NCI-H446 treated with DMSO at 0.1 percent for 48 hours (cell line): ENCODE results near the gene ZNF219.

Experiments
- DNase-seq: peaks from one replicate; lab custom pipeline; 2025; lab: John Stamatoyannopoulos, UW

The ZNF219 gene

DNA sequence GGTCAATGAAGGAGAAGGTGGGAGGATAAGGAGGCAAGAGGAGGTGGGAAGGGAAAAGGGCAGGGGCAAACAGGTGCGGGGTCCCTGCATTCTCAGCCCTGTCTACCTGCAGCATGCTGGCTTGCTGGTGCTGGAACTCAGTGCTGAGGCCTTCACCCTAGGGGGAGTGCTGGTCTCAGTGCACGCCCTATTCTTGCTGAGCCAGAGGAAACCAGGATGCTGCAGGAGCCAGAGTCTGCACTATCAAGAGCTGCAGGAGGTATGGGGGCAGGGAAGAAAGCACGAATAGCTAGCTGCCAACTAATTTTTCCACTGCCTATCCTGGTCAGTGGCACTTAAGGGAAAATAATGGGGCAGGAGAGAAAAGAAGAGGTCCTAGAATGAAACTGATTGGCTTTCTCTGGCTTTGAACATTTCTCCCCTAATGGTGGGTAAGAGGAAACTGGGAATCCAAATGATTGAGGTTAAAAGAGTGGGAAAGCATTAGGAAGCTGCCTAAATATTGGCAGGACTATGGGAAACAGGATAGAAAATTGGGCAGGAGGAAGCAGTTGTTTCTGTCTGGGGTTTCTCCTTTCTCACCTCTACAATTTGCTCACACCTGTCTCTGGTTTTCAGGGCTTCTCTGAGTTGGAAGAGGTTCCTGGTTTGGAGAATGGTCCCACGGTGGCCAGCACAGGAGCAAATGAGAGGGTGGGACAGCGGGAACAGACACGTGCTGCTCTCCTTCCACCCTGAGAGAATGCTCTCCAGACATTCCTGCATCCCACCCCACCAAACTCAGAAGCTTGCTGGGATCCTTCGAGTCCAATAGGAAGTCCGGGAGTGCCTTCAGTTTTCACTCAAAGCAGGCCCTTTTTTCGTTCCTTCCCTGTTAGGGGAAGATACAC is 4.3 kb upstream of the ZNF219 start:
- DNase-seq: no peak

GRCh38 chr14:21101802-21102413 is 3.5 kb upstream of the ZNF219 start:
- no peak for DNase-seq

GRCh38 chr14:21100931-21101330 is 2.5 kb upstream of the ZNF219 start, which contains the start of gene TMEM253:
Gene TMEM253, plus strand, starts transcription at chr14:21101066. Its CDS starts 278 bp downstream, at chr14:21101344.
- no peak for DNase-seq

DNA sequence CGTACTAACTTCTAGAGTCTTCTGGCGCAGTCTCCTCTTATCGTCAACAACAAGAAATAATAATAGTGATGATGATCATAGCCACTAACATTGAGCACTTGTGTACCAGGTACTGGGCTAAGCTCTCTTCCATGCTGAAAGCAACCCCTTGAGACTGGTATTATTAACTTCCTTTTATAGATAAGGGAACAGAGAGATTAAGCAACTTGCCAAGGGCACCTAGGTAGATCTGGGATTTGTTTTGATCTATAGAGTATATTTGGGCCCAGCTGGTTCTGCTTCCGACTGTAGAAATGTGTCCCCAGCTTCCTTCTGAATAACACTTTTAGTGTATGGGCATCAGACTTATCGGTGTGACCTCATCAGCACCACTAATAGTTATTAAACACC is 1.1 kb upstream of the ZNF219 start:
- DNase-seq: no peak

DNA sequence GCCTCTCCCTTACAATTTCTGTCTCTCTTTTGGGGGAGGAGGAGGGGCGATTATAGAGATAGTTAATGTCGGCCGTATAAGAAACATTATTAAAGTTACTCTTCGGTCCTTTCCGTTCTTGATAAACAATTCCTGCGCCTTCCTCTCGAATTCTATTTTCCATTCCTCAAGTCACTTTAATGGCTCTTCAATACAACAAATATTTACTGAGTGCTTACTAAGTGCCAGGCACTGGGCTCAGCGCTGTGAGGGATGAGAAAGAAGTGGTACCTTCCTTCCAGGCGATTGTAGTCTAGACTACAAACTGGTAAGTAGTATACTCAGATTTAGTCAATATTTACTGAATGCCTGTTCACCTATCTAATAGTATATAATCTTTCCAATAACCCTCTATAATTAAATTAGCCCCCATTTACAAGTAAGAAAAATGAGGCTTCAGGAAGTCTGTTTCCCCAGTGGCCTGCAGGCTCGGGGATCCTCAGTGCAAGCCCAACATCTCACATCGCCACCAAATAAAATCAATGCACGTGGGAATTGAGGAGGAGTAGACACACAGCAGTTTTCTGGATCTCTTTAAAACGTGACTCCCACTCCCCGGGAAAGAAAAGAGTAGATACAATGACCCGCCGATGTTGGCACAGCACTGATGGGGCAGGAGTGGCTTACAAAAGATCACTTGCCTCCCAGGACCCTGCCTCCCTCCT is 589 bp upstream of the ZNF219 start:
- no peak for DNase-seq

GRCh38 chr14:21097636-21098075 is 799 bp downstream of the ZNF219 start:
- no peak for DNase-seq

DNA sequence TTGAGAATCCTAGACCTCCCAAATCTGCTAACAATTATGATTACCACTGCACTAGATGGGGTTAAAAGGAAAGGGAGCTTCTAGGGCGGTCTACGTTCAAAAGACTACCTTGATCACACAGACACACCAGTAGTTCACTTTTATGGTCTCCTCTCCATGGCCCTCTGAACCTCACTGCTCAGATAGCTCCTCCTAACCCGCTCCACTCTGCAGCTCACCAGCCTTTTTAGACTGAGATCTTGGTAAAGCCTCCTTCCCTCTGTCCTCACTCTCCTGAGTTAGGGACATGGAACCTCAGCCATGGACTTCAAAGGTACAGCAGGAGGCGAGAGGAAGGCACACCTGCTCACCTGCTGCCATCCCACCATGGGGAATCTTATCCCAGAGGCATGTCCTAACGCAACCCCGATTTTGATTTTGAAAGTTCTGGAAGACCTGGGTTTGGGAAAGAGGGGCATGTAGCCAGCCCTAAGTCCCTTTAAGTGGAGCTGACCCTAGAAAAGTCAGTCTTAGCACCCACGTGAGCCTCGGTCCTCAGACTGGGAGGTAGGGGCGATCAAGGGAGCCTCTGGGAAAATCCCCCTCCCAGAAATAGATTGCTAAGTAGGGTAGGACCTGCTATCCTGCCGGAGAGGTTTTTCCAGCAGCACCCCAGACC is 1.3 kb downstream of the ZNF219 start:
- DNase-seq: no peak

DNA sequence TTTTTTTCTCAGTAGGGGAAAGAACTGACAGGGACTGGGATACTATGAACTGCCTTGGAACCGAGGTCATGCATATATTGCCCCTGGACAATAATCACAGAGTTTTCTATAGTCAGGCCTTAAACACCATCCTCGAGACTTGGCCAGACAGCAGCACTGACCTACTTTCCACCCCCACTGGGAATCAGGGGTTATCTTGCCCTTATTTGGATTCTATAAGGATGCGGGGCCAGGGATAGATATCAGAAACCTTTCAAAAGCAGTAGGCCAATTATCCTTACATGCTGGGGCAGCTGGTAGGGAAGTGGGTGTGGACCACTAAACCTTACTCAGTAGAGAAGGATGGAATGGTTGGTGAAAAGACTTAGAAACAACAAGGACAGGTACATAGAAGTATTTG is 2.0 kb downstream of the ZNF219 start:
- DNase-seq: no peak

- DNase-seq: peak; percentile 84
These were observed 2.8 kb downstream of the ZNF219 start for GRCh38 chr14:21095430-21096205.

GRCh38 chr14:21093769-21094681 is 4.4 kb downstream of the ZNF219 start:
- peak; percentile 49 for DNase-seq

DNA sequence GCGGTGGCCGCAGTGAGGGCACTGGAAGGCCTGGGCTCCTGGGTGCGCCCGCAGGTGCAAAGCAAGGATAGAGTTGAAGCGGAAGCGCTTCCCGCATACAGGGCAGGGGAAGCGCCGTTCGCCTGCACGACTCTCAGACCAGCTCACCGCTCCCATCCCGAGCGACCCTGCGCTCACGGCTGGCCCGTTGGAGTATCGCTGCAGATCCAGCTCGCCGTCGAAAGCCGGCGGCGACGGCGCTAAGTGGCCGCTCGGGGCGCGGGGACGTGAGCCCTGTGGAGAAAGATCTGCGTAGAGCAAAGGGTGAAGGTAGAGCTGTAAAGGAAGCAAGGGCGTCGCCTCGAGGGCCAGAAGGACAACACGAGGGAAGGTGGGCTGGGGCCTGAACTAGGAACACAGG is 5.4 kb downstream of the ZNF219 start:
- no peak for DNase-seq

DNA sequence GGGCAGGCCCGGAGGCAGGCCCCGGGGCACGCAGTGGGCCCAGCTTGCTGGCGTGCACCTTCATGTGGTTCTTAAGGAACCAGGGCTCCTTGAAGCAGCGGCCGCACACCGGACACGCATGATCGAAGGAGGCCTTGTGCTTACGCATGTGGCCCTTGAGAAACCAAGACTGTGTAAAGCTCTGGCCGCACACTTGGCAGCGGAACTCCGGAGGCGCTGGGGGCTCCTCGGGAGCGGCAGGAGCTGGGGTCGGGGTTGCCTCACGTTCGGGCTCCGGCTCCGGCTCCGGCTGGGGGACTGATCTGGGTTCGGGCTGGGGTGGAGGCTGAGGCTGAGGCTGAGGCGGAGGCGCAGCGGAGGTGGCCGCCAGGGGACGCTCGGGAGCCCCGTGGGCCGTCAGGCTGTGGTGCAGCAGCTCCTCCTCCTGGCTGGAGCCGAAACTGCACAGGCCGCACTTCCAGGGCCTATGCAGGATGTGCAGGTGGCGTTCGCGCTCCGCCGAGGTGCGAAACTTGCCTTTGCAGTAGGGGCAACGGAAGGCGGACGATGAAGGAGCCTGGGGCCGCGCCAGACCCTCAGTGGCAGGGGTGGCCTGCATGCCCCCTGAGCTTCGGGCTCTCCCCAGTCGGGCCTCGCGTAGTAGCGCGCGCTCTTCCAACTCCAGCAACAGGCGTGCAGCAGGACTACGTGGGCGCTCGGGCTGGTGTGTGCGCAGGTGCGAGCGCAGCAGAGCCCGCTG is 6.0 kb downstream of the ZNF219 start:
- DNase-seq: no peak

GRCh38 chr14:21091821-21092272 is 6.6 kb downstream of the ZNF219 start:
- no peak for DNase-seq

GRCh38 chr14:21090940-21091663 is 7.4 kb downstream of the ZNF219 start:
- no peak for DNase-seq

DNA sequence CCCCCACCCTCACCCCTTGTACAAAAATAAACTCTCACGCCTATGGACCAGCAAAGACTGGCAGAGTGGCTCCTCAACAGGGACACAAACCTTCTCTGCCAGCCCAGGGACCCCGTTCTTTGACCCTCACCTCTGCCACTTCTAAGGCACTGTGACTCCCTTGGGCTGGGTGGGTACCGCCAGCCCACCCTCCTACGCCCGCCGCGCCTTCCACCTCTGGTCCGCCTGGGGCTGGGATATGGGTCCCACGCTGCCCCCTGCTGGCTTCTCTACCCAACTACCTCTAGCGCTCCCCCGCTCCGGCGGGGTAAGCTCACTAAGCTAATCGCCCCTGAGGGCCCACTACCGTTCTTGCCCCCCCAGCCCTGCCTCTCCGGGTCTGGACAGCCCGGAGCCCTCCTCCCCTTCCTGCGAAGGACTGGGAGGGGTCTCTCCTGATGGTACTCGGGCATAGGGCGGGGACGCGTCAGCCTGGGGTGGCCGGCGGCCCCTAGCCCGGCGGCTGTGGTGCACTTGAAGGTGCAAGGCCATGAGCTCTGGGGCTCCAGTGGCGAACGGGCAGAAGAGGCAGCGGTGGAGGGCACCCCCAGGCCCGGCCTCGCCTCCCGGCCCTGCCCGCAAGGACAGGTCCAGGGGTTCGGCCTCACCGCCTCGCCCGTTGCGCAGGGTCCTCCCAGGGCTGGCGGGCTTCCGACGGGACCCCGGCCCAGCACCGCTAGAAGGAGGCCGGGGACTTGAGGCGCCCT is 8.1 kb downstream of the ZNF219 start:
- DNase-seq: no peak

- DNase-seq: no peak
These were observed 8.6 kb downstream of the ZNF219 start for GRCh38 chr14:21089877-21090193.

DNA sequence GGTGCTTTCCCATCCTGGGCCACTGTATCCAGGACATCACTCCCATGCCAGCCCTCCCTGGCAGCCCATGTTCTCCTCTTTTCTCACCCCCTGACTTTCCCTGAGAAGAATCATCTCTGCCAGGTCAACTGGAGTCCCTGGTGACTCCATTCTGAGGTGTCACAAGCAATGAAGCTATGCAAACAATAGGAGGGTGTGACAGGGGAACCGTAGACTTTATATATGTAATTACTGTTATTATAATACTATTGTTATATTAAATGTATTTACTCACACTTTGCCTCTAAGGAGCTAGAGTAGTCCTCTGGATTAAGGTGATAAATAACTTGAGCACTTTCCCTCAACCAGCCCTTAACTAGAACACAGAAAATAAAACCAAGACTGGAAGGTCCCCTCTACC is 9.2 kb downstream of the ZNF219 start:
- DNase-seq: no peak

- DNase-seq: no peak
These were observed 9.8 kb downstream of the ZNF219 start for GRCh38 chr14:21088687-21089086.
